Stomach smooth muscle (tissue), 2 donors: ENCODE measurements around the gene RAX.

Experiments
- H3K27ac ChIP-seq: one replicate; pipeline ENCODE4 v1.7.0; 2013; ENCODE audit warnings: mild to moderate bottlenecking, low read length, inconsistent platforms
- H3K27me3 ChIP-seq, 2 donors: one replicate each; pipeline ENCODE4 v1.7.0; 2013; ENCODE audit warnings: low read length in 2 of 2; ENCODE audit not compliant: insufficient read depth in 2 of 2, control insufficient read depth in 1 of 2
- H3K36me3 ChIP-seq, 2 donors: one replicate each; pipeline ENCODE4 v1.7.0; 2013; ENCODE audit warnings: low read length in 2 of 2; ENCODE audit not compliant: control insufficient read depth in 2 of 2, insufficient read depth in 2 of 2
- H3K4me1 ChIP-seq: one replicate; pipeline ENCODE4 v1.7.0; 2013; ENCODE audit warnings: low read length; ENCODE audit not compliant: control insufficient read depth, insufficient read depth
- H3K4me3 ChIP-seq, 2 donors: one replicate each; pipeline ENCODE4 v1.7.0; 2013; ENCODE audit warnings: low read length in 2 of 2
- H3K9ac ChIP-seq, 2 donors: one replicate each; pipeline ENCODE4 v1.7.0; 2013; ENCODE audit warnings: low read length in 2 of 2, mild to moderate bottlenecking in 1 of 2
- H3K9me3 ChIP-seq, 2 donors: one replicate each; pipeline ENCODE4 v1.7.0; 2013; ENCODE audit warnings: low read length in 2 of 2; ENCODE audit not compliant: control insufficient read depth in 2 of 2
- donor health status: healthy.
- donor health status: Pancreatic carcinoma.

The RAX gene

GRCh38 chr18:59300676-59301285 is 27.5 kb upstream of the RAX start:
- H3K9me3 ChIP-seq = no peaks in the 10 kb centered on the region

GRCh38 chr18:59298871-59299270 is 25.6 kb upstream of the RAX start:
- H3K27me3 ChIP-seq = peaks cover 0 to 16% of the 10 kb centered on the region in 2 donors
- H3K27ac ChIP-seq = no peak overlapping the region
- no peak overlapping the region for H3K9ac ChIP-seq

More at GRCh38 chr18:59300676-59301285, 27.5 kb upstream of the RAX start:
- Histone ChIP-seq H3K27me3 (peaks cover 0 to 6% of the 10 kb centered on the region in 2 donors), H3K4me1 (no peaks in the 10 kb centered on the region), H3K4me3 (no peak overlapping the region), H3K9ac (no peak overlapping the region), H3K27ac (no peak overlapping the region), H3K36me3 (no peaks in the 10 kb centered on the region)

DNA sequence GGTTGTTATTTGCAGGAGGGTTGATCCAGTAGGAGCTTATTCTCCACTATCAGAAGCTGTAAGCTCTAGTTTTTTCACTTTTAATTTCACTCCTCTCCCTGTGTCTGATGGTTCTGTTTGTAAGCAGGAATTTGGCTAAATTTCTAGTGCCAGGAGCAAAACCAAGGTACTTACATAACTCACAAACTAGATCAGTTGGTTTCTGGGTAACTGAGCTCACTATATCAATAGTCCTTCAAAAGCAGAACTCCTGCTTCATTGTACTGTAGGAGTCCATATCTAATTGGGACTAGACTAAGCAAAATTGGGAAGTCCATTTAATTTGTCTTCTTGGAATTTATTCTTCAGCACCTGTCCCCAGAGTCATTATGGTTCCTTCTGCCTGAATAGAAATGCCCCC is 20.1 kb upstream of the RAX start:
- Histone ChIP-seq H3K4me1 (no peaks in the 10 kb centered on the region), H3K4me3 (no peak overlapping the region), H3K9me3 (peaks cover 0 to 3% of the 10 kb centered on the region in 2 donors)

More at GRCh38 chr18:59298871-59299270, 25.6 kb upstream of the RAX start:
- Histone ChIP-seq H3K4me1 (no peaks in the 10 kb centered on the region), H3K36me3 (no peaks in the 10 kb centered on the region), H3K9me3 (no peaks in the 10 kb centered on the region), H3K4me3 (no peak overlapping the region)

GRCh38 chr18:59286341-59286740 is 13.1 kb upstream of the RAX start:
- no peaks in the 10 kb centered on the region for H3K36me3 ChIP-seq
- H3K9ac ChIP-seq = no peak overlapping the region
- H3K4me1 ChIP-seq = no peaks in the 10 kb centered on the region
- H3K27ac ChIP-seq = no peak overlapping the region
- peaks cover 2 to 8% of the 10 kb centered on the region in 2 donors for H3K27me3 ChIP-seq
- H3K9me3 ChIP-seq = no peaks in the 10 kb centered on the region
- no peak overlapping the region for H3K4me3 ChIP-seq

More for the DNA sequence above, 20.1 kb upstream of the RAX start:
- Histone ChIP-seq H3K27ac (no peak overlapping the region), H3K36me3 (no peaks in the 10 kb centered on the region), H3K27me3 (peaks cover 0 to 12% of the 10 kb centered on the region in 2 donors), H3K9ac (no peak overlapping the region)

DNA sequence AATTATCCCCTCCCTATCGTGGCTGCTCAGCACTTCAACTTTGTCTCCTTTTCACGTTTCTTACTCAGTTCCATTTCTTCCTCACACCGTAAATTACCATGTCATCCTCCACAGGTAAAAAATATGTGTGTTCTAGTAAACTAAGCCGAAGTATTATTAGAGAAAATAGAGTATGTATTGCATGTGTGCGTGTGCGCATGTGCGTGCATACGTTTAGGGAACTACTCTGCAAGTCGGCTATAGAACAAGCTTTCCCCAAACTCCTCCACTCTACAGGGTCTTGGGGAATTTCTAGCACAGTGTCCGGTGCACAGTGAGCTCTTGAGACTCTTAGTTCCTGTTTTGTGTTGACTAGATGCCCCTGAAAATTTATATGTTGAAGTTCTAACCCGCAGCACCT is 9.1 kb upstream of the RAX start:
- Histone ChIP-seq H3K27ac (no peak overlapping the region), H3K9ac (no peak overlapping the region), H3K4me3 (no peak overlapping the region), H3K4me1 (no peaks in the 10 kb centered on the region), H3K36me3 (no peaks in the 10 kb centered on the region), H3K27me3 (peaks cover 10 to 13% of the 10 kb centered on the region in 2 donors), H3K9me3 (no peaks in the 10 kb centered on the region)

- peaks cover 19 to 20% of the 10 kb centered on the region in 2 donors for H3K27me3 ChIP-seq
- H3K9ac ChIP-seq = no peak overlapping the region
- no peaks in the 10 kb centered on the region for H3K36me3 ChIP-seq
These were observed 6.5 kb upstream of the RAX start for GRCh38 chr18:59279722-59280121.

GRCh38 chr18:59279193-59279592 is 5.9 kb upstream of the RAX start:
- Histone ChIP-seq H3K9me3 (no peaks in the 10 kb centered on the region), H3K4me1 (no peaks in the 10 kb centered on the region), H3K9ac (no peak overlapping the region), H3K36me3 (no peaks in the 10 kb centered on the region), H3K27me3 (peaks cover 22 to 26% of the 10 kb centered on the region in 2 donors), H3K27ac (no peak overlapping the region), H3K4me3 (no peak overlapping the region)

More at GRCh38 chr18:59279722-59280121, 6.5 kb upstream of the RAX start:
- H3K4me1 ChIP-seq = no peaks in the 10 kb centered on the region
- no peaks in the 10 kb centered on the region for H3K9me3 ChIP-seq
- no peak overlapping the region for H3K27ac ChIP-seq
- no peak overlapping the region for H3K4me3 ChIP-seq

DNA sequence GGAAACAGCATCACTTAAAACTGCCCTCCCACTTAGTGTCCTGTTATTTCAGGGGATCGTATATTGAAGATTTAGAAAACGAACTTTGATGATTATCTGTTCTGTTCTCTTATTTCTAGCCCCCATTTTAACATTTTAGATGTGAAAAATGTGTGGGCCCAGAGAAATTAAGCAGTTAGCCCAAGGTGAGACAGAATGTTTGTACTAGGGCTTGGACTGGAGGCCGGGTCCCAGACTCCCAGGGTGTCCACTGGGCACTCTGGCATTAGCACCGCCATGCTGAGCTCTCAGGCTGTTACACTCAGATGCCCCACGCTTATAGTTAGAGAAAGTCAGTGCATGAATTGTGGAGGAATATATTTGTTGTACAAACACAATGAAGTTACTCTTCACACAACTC is 5.5 kb upstream of the RAX start:
- H3K9me3 ChIP-seq = no peaks in the 10 kb centered on the region
- no peaks in the 10 kb centered on the region for H3K36me3 ChIP-seq
- no peaks in the 10 kb centered on the region for H3K4me1 ChIP-seq
- H3K9ac ChIP-seq = no peak overlapping the region
- H3K4me3 ChIP-seq = no peak overlapping the region
- H3K27ac ChIP-seq = no peak overlapping the region
- peaks cover 26 to 30% of the 10 kb centered on the region in 2 donors for H3K27me3 ChIP-seq

- Histone ChIP-seq H3K27me3 (peaks cover 45 to 54% of the 10 kb centered on the region in 2 donors), H3K9ac (no peak overlapping the region), H3K36me3 (no peaks in the 10 kb centered on the region)
These were observed 2.8 kb upstream of the RAX start for GRCh38 chr18:59276047-59276446.

GRCh38 chr18:59275406-59275949 is 2.2 kb upstream of the RAX start:
- H3K36me3 ChIP-seq = no peaks in the 10 kb centered on the region
- H3K27ac ChIP-seq = no peak overlapping the region
- no peak overlapping the region for H3K9ac ChIP-seq
- H3K4me1 ChIP-seq = peaks cover 6% of the 10 kb centered on the region
- peaks cover 51 to 60% of the 10 kb centered on the region in 2 donors for H3K27me3 ChIP-seq
- no peaks in the 10 kb centered on the region for H3K9me3 ChIP-seq
- H3K4me3 ChIP-seq = no peak overlapping the region

More at GRCh38 chr18:59276047-59276446, 2.8 kb upstream of the RAX start:
- Histone ChIP-seq H3K4me1 (peaks cover 6% of the 10 kb centered on the region), H3K4me3 (no peak overlapping the region), H3K9me3 (no peaks in the 10 kb centered on the region), H3K27ac (no peak overlapping the region)

GRCh38 chr18:59274533-59274928 is 1.3 kb upstream of the RAX start:
- peaks cover 6% of the 10 kb centered on the region for H3K4me1 ChIP-seq
- H3K4me3 ChIP-seq = no peak overlapping the region
- H3K36me3 ChIP-seq = no peaks in the 10 kb centered on the region
- no peak overlapping the region for H3K9ac ChIP-seq
- peaks cover 55 to 63% of the 10 kb centered on the region in 2 donors for H3K27me3 ChIP-seq
- H3K27ac ChIP-seq = no peak overlapping the region
- H3K9me3 ChIP-seq = no peaks in the 10 kb centered on the region
